ENCODE results near the gene NFE2L2. TPM values are rescaled to one million over a fixed set of nuclear protein-coding genes. Genes with fewer than 3 reads are reported as not detected.

NFE2L2 gene
- total and polyA plus RNA-seq, 2 donors (not counting 1 experiment from before 2014, with no cell fraction given), result 16.8 to 93.6 TPM

GRCh38 chr2:177261116-177262060, 3.1 kb downstream of the NFE2L2 start:
- Histone ChIP-seq H3K36me3 (replicated peaks in 1 of 2; ENCODE audit: control extremely low read depth in 1 of 2, control insufficient read depth in 1 of 2, extremely low read depth in 1 of 2, insufficient read depth in 2 of 2, low read length in 1 of 2) (peaks cover 0 to 4% of the 10 kb centered on the region in 2 experiments), H3K27me3 (replicated peaks in 1 of 4; ENCODE audit: control extremely low read depth in 1 of 4, control insufficient read depth in 3 of 4, insufficient read depth in 4 of 4, low read length in 3 of 4) (no peaks in the 10 kb centered on the region), H3K79me2 (ENCODE audit: control insufficient read depth, insufficient read depth, low read length) (peaks cover 71% of the 10 kb centered on the region), H3K9me3 (ENCODE audit: control extremely low read depth in 1 of 3, control insufficient read depth in 2 of 3, insufficient read depth in 1 of 3, low read length in 2 of 3) (peaks cover 0 to 4% (median 0%) of the 10 kb centered on the region in 3 donors), H3K9ac (ENCODE audit: low read length) (peak overlapping the region; percentile 99), H3K4me1 (ENCODE audit: control insufficient read depth in 2 of 2, insufficient read depth in 2 of 2, low read length in 2 of 2) (peaks cover 42 to 45% of the 10 kb centered on the region in 2 donors), H3K4me3 (ENCODE audit: control extremely low read depth in 1 of 5, extremely low read depth in 1 of 5, insufficient read depth in 1 of 5, low read depth in 2 of 5, low read length in 4 of 5) (peak overlapping the region in 4 of 5 experiments; percentile 21 to 97 (median 92)), H3K27ac (ENCODE audit: low read length in 2 of 2) (peak overlapping the region in 1 of 2 donors; percentile 100), H2AFZ (ENCODE audit: insufficient read depth, low read depth, low read length, poor library complexity, severe bottlenecking) (no peak overlapping the region), H3K4me2 (replicated peaks; ENCODE audit: low read depth, low read length, poor library complexity, severe bottlenecking) (peak overlapping the region; percentile 91), H4K20me1 (ENCODE audit: control insufficient read depth, insufficient read depth, low read length, poor library complexity, severe bottlenecking) (peaks cover 59% of the 10 kb centered on the region)
- TF ChIP-seq CTCF (IDR thresholded peaks at IDR 0.05) (no peak), EZH2 (IDR thresholded peaks at IDR 0.05; ENCODE audit: borderline replicate concordance, insufficient read depth, low read depth, low read length, poor library complexity, severe bottlenecking) (no peak)
- Mint-ChIP-seq H3K27ac (peak overlapping the region; percentile 38), H3K27me3 (no peaks in the 10 kb centered on the region), H3K4me1 (peaks cover 61% of the 10 kb centered on the region), H3K9me3 (ENCODE audit: insufficient read depth) (peaks cover 2% of the 10 kb centered on the region), H3K4me3 (peak overlapping the region; percentile 98)
- DNase-seq (no peak), ATAC-seq (ENCODE audit: low read depth) (no peak)
- ChIA-PET CTCF (interaction anchor here (1.8 to 5.8 kb wide), 3 partner anchors 34 to 97 kb away, joined by 5 to 40 read pairs (median 9); no protein-coding TSS in a partner anchor), POLR2A (interaction anchor here (0.6 to 1.8 kb wide), 3 partner anchors 9 to 146 kb away, joined by 3 to 5 read pairs (median 3); no protein-coding TSS in a partner anchor)
- intact Hi-C loops (cut with micrococcal nuclease), result loop anchor here (5.0 kb wide), 2 partner anchors 131 to 156 kb away; partner anchors contain the start of gene AGPS
- 40% methylated on average over 1 of the region's 5 CpGs for WGBS (ENCODE audit: insufficient coverage)
